IMR-90 (cell line): Measurements from ENCODE around the gene PACSIN2.

Source experiments
- BHLHE40 ChIP-seq: fragments of 150-350 bp; IDR thresholded peaks from 2 replicates; pipeline ENCODE4 v1.6.1; 2016; ENCODE audit warnings: mild to moderate bottlenecking, low read depth, low read length
- CTCF ChIP-seq: conservative IDR thresholded peaks from 2 replicates; pipeline ENCODE4 v1.5.1; 2012; ENCODE audit warnings: mild to moderate bottlenecking, low read depth, low read length, improper control_type of control experiment
- ELK1 ChIP-seq: fragments of 150-350 bp; IDR thresholded peaks from 2 replicates; pipeline ENCODE4 v1.6.1; 2016; ENCODE audit warnings: low read depth, mild to moderate bottlenecking, low read length, moderate library complexity, borderline replicate concordance
- MAFK ChIP-seq: IDR thresholded peaks from 2 replicates; pipeline ENCODE4 v1.6.1; 2012; ENCODE audit warnings: low read depth, low read length, improper control_type of control experiment
- MAZ ChIP-seq: IDR thresholded peaks from 2 replicates; pipeline ENCODE4 v1.6.1; 2012; ENCODE audit warnings: low read depth, mild to moderate bottlenecking, low read length, improper control_type of control experiment, moderate library complexity, borderline replicate concordance
- MXI1 ChIP-seq: IDR thresholded peaks from 2 replicates; pipeline ENCODE4 v1.6.1; 2012; ENCODE audit warnings: low read depth, mild to moderate bottlenecking, low read length, moderate library complexity, borderline replicate concordance
- NFE2L2 ChIP-seq: fragments of 150-350 bp; IDR thresholded peaks from 2 replicates; pipeline ENCODE4 v1.6.1; 2016; ENCODE audit warnings: low read depth, mild to moderate bottlenecking, low read length
- POLR2A ChIP-seq: IDR thresholded peaks from 2 replicates; pipeline ENCODE4 v1.6.1; 2012; ENCODE audit warnings: mild to moderate bottlenecking, low read depth, low read length
- RAD21 ChIP-seq: IDR thresholded peaks from 2 replicates; pipeline ENCODE4 v1.6.1; 2012; ENCODE audit warnings: low read length, improper control_type of control experiment
- RCOR1 ChIP-seq: IDR thresholded peaks from 2 replicates; pipeline ENCODE4 v1.6.1; 2012; ENCODE audit warnings: mild to moderate bottlenecking, low read length, improper control_type of control experiment; ENCODE audit not compliant: insufficient replicate concordance
- RFX5 ChIP-seq: IDR thresholded peaks from 2 replicates; pipeline ENCODE4 v1.8.0; 2012; ENCODE audit warnings: low read depth, mild to moderate bottlenecking, low read length, moderate library complexity
- SMC3 ChIP-seq: fragments of 150-350 bp; IDR thresholded peaks from 2 replicates; pipeline ENCODE4 v1.6.1; 2016; ENCODE audit warnings: low read depth, mild to moderate bottlenecking, antibody characterized with exemption, low read length, moderate library complexity
- USF2 ChIP-seq: fragments of 150-350 bp; IDR thresholded peaks from 2 replicates; pipeline ENCODE4 v1.6.1; 2017; ENCODE audit warnings: mild to moderate bottlenecking, antibody characterized with exemption, low read length, low read depth

- no peak for TF ChIP-seq CTCF
- no peak for TF ChIP-seq MAZ
- no peak for TF ChIP-seq RAD21
- TF ChIP-seq ELK1: no peak
- TF ChIP-seq POLR2A: no peak
- TF ChIP-seq MAFK: no peak
- TF ChIP-seq BHLHE40: no peak
- TF ChIP-seq SMC3: no peak
- no peak for TF ChIP-seq RCOR1
- no peak for TF ChIP-seq RFX5
- no peak for TF ChIP-seq USF2
- no peak for TF ChIP-seq MXI1
- TF ChIP-seq NFE2L2: no peak
Measured at GRCh38 chr22:42871146-42872050, 143.6 kb downstream of the PACSIN2 start.
